Testis (tissue), 3 donors: ENCODE results near the gene MACC1. TPM values are rescaled to one million over a fixed set of nuclear protein-coding genes. Genes with fewer than 3 reads are reported as not detected.

Experiments
- DNase-seq: peaks from one replicate; pipeline ENCODE4 v3.0.0-alpha.2; 2019
- H3K27ac ChIP-seq, 2 donors: fragments of 200-600 bp; sonication (generic); one replicate each; pipeline ENCODE4 v1.5.1; 2019
- H3K27me3 ChIP-seq: fragments of 200-600 bp; sonication (generic); one replicate; pipeline ENCODE4 v1.5.1; 2019
- H3K36me3 ChIP-seq: fragments of 200-600 bp; sonication (generic); one replicate; pipeline ENCODE4 v1.5.1; 2017; ENCODE audit warnings: low read depth; ENCODE audit errors: missing control alignments
- H3K4me1 ChIP-seq: fragments of 200-600 bp; sonication (generic); one replicate; pipeline ENCODE4 v1.5.1; 2019
- H3K4me3 ChIP-seq, 2 donors: fragments of 200-600 bp; sonication (generic); one replicate each; pipeline ENCODE4 v1.5.1; 2017 to 2019
- H3K9me3 ChIP-seq: fragments of 200-600 bp; sonication (generic); one replicate; pipeline ENCODE4 v1.5.1; 2017
- POLR2A ChIP-seq: fragments of 450-650 bp; IDR thresholded peaks from one replicate; pipeline ENCODE4 v1.6.1; 2017; ENCODE audit warnings: antibody characterized with exemption, mild to moderate bottlenecking, moderate library complexity
- WGBS, 2 donors: methylation state at CpG; one replicate each; pipeline ENCODE4 v1.1.5; 2018; 5-methylcytosine and 5-hydroxymethylcytosine counted together
- intact Hi-C: fragments of 100-400 bp; cut with DNase I; formaldehyde crosslinking; loops from one replicate; pipeline ENCODE4 v1.15.1; 2023; ENCODE audit warnings: low total_unique reads
- polyA plus RNA-seq: library from polyadenylated mRNA; stranded (reverse); fragments of 350-450 nt; fragmentation: Illumina TruSeq; extraction: RNeasy Lipid Tissue Mini Kit (QIAGEN cat#74804); gene quantifications from one replicate; pipeline ENCODE4 v1.2.3, GENCODE V29; 2014; ENCODE audit warnings: low read depth, low replicate concordance; ENCODE audit not compliant: insufficient read depth
- total RNA-seq, 2 donors: library from RNA; depleted of rRNA; stranded (reverse); fragments of >200 nt; gene quantifications; one replicate each; pipeline ENCODE4 v1.2.3, GENCODE V29; 2016
- TF ChIP-seq, protein P1 (sequence below), 3 experiments: fragments of 450-650 bp in 2 of 3; fragments of 200-600 bp in 1 of 3; sonication (generic) in 1 of 3; IDR thresholded peaks; one replicate each; pipeline ENCODE4 v1.5.1; 2016 to 2019; ENCODE audit warnings: antibody characterized with exemption in 3 of 3, mild to moderate bottlenecking in 2 of 3, moderate library complexity in 1 of 3

Gene MACC1
- total and polyA plus RNA-seq, 3 donors from 2014 or later = 0.17 to 0.79 (median 0.74) TPM

DNA sequence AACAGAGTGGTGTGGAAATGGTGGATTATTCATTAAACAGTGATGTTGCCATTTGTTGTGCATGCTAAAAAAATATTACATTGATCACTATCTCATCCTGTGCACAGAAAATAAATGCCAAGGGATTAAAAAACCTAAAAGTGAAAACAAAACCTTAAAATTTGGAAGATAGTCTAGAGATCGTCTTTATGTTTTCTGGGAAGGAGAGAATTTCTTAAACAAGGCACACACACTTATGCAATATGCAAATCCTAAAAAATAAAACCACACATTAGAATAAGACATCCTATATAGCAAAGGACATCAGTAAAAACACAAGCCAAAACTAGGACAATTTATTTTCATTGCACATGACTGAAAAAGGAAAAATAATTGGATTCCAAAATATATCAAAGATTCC is 54.5 kb downstream of the MACC1 start:
- H3K4me1 ChIP-seq = no peaks in the 10 kb centered on the region
- DNase-seq = no peak
- H3K36me3 ChIP-seq = no peaks in the 10 kb centered on the region
- no peak overlapping the region for H3K27ac ChIP-seq
- no peaks in the 10 kb centered on the region for H3K9me3 ChIP-seq
- WGBS, 2 donors = 85 to 93% methylated on average over 1 of the region's 1 CpG
- H3K4me3 ChIP-seq = no peak overlapping the region
- intact Hi-C loops = no loop called here
- no peak for TF ChIP-seq POLR2A
- TF ChIP-seq, protein P1, sequence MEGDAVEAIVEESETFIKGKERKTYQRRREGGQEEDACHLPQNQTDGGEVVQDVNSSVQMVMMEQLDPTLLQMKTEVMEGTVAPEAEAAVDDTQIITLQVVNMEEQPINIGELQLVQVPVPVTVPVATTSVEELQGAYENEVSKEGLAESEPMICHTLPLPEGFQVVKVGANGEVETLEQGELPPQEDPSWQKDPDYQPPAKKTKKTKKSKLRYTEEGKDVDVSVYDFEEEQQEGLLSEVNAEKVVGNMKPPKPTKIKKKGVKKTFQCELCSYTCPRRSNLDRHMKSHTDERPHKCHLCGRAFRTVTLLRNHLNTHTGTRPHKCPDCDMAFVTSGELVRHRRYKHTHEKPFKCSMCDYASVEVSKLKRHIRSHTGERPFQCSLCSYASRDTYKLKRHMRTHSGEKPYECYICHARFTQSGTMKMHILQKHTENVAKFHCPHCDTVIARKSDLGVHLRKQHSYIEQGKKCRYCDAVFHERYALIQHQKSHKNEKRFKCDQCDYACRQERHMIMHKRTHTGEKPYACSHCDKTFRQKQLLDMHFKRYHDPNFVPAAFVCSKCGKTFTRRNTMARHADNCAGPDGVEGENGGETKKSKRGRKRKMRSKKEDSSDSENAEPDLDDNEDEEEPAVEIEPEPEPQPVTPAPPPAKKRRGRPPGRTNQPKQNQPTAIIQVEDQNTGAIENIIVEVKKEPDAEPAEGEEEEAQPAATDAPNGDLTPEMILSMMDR (IDR thresholded peaks at IDR 0.05) = no peak
- no peaks in the 10 kb centered on the region for H3K27me3 ChIP-seq

DNA sequence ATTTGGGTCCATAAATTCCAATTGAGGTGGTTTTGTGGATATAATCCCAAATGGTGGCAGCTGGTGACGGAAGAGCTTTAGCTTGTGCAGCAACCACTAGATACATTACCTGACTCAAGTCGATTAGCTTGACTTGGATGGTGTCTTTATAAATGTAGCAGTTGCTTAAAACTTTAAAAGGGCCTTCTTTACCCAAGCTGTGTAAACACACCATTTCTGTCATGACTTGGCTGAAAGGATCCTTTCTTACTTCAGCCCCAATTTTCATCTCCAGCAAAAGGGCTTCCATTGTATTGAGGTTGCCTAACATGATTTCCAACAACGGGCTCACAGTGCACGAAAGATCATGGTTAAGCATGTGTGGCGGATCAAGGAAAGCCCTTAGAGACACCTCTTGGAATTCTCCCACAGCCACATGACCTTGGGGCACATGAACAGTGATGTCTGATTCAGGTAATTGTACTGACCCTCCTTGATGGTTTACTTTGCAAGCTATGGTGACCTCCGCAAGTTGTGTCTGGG is 57.9 kb downstream of the MACC1 start:
- TF ChIP-seq, protein P1 (IDR thresholded peaks at IDR 0.05) = no peak
- intact Hi-C loops = no loop called here
- 95% methylated on average over 6 of the region's 6 CpGs for WGBS, 2 donors

DNA sequence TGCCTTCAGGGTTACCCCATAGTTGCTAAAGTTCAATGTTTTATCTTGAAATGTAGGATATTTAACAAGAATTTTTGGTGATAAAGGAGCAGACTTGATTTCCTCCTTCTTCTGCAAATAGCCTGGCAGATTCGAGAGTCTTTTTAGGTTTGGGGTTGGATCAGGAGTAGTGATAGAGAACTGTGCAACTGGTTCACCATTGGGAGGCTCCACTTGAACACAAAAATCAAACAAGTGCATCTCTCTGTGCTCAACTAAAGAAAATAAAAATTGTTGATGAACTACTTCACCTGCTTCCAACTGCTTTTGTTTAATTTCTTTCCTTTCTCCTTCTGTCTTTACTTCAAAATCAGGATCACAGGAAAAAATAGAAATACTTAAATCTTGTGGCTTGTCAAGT is 58.5 kb downstream of the MACC1 start:
- 11 to 22% methylated on average over 1 of the region's 1 CpG for WGBS, 2 donors

More for the DNA sequence above, 57.9 kb downstream of the MACC1 start:
- H3K9me3 ChIP-seq = no peaks in the 10 kb centered on the region
- no peak overlapping the region for H3K4me3 ChIP-seq
- no peaks in the 10 kb centered on the region for H3K4me1 ChIP-seq
- no peaks in the 10 kb centered on the region for H3K36me3 ChIP-seq
- no peaks in the 10 kb centered on the region for H3K27me3 ChIP-seq
- no peak overlapping the region for H3K27ac ChIP-seq
- DNase-seq = no peak

DNA sequence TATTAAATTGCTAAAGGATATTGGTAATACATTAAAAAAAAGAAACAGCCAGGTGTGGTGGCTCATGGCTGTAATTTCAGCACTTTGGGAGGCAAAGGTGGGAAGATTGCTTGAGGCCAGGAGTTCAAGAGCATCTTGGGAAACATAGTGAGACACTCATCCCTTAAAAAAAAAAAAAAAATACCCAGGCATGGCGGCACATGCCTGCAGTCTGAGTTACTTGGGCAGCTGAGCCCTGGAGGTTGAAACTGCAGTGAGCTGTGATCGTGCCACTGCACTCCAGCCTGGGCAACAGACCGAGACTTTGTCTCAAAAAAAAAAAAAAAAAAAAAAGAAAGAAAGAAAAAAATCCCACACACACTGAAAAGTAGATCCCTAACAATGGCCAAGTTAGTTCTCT is 59.7 kb downstream of the MACC1 start:
- Histone ChIP-seq H3K4me1 (no peaks in the 10 kb centered on the region), H3K4me3 (no peak overlapping the region), H3K36me3 (no peaks in the 10 kb centered on the region), H3K27ac (no peak overlapping the region), H3K27me3 (no peaks in the 10 kb centered on the region), H3K9me3 (no peaks in the 10 kb centered on the region)
- TF ChIP-seq, protein P1 (IDR thresholded peaks at IDR 0.05) = no peak
- TF ChIP-seq POLR2A = no peak
- intact Hi-C loops = no loop called here
- WGBS, 2 donors = 83 to 85% methylated on average over 3 of the region's 3 CpGs
- DNase-seq = no peak

More for the DNA sequence above, 58.5 kb downstream of the MACC1 start:
- Histone ChIP-seq H3K36me3 (no peaks in the 10 kb centered on the region), H3K27ac (no peak overlapping the region), H3K27me3 (no peaks in the 10 kb centered on the region), H3K4me3 (no peak overlapping the region), H3K4me1 (no peaks in the 10 kb centered on the region), H3K9me3 (no peaks in the 10 kb centered on the region)
- TF ChIP-seq, protein P1 (IDR thresholded peaks at IDR 0.05) = no peak
- TF ChIP-seq POLR2A = no peak
- no peak for DNase-seq
- intact Hi-C loops = no loop called here

DNA sequence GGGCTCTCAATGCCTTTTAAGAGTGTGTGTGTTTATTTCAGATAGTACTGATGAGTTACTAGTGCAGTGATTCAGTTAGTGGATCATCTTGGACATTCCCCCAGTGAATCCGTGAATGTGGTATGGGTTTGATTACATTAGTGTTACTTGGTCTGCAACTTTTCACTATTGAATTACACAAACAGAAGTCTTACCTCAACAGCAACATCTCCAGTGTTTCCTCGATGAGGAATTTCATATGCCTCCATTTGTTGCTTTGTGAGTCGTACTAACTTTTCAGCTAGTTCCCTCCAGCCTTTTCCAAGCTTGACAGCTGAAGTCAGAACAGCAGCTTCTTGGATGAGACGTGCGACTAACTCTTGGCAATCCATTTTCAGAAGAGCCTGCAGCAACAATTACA is 63.2 kb downstream of the MACC1 start:
- DNase-seq = no peak
- 80 to 82% methylated on average over 5 of the region's 5 CpGs for WGBS, 2 donors
- Histone ChIP-seq H3K36me3 (no peaks in the 10 kb centered on the region), H3K4me3 (no peak overlapping the region), H3K9me3 (no peaks in the 10 kb centered on the region), H3K27ac (no peak overlapping the region), H3K27me3 (no peaks in the 10 kb centered on the region), H3K4me1 (no peaks in the 10 kb centered on the region)
- intact Hi-C loops = no loop called here
- no peak for TF ChIP-seq POLR2A
- TF ChIP-seq, protein P1 (IDR thresholded peaks at IDR 0.05) = no peak
